ENCODE results near the gene RHOC.

RHOC gene

GRCh38 chr1:112719706-112720105, 12.8 kb upstream of the RHOC start:
- in situ Hi-C loops (cut with MboI; ENCODE audit: low pct_unique_long_range_greater_than_20kb, low sequenced_read_pairs) = no loop called here

GRCh38 chr1:112718691-112719418, 11.9 kb upstream of the RHOC start:
- in situ Hi-C loops (cut with MboI; ENCODE audit: low pct_unique_long_range_greater_than_20kb, low sequenced_read_pairs) = no loop called here
- peak; percentile 69 for DNase-seq

More at GRCh38 chr1:112719706-112720105, 12.8 kb upstream of the RHOC start:
- DNase-seq = no peak

- DNase-seq = no peak
- in situ Hi-C loops (cut with MboI; ENCODE audit: low pct_unique_long_range_greater_than_20kb, low sequenced_read_pairs) = no loop called here
Observed at GRCh38 chr1:112717263-112717873, 10.4 kb upstream of the RHOC start.

- peak; percentile 93 for DNase-seq
- in situ Hi-C loops (cut with MboI; ENCODE audit: low pct_unique_long_range_greater_than_20kb, low sequenced_read_pairs) = no loop called here
Observed at GRCh38 chr1:112716133-112716720, 9.3 kb upstream of the RHOC start.

- peak; percentile 96 for DNase-seq
- in situ Hi-C loops (cut with MboI; ENCODE audit: low pct_unique_long_range_greater_than_20kb, low sequenced_read_pairs) = no loop called here
Observed at GRCh38 chr1:112715264-112716053, 8.5 kb upstream of the RHOC start, which contains the start of gene PPM1J. TSS of gene PPM1J (minus strand) at chr1:112715332. CDS start at chr1:112715301, 31 bp downstream.

GRCh38 chr1:112714313-112715263, 7.7 kb upstream of the RHOC start:
- DNase-seq = peak; percentile 70
- in situ Hi-C loops (cut with MboI; ENCODE audit: low pct_unique_long_range_greater_than_20kb, low sequenced_read_pairs) = no loop called here

GRCh38 chr1:112713466-112714312, 6.8 kb upstream of the RHOC start:
- in situ Hi-C loops (cut with MboI; ENCODE audit: low pct_unique_long_range_greater_than_20kb, low sequenced_read_pairs) = no loop called here
- DNase-seq = peak; percentile 85

GRCh38 chr1:112712701-112713128, 5.8 kb upstream of the RHOC start:
- no peak for DNase-seq
- in situ Hi-C loops (cut with MboI; ENCODE audit: low pct_unique_long_range_greater_than_20kb, low sequenced_read_pairs) = no loop called here

GRCh38 chr1:112712191-112712590, 5.3 kb upstream of the RHOC start:
- no peak for DNase-seq
- in situ Hi-C loops (cut with MboI; ENCODE audit: low pct_unique_long_range_greater_than_20kb, low sequenced_read_pairs) = no loop called here

- in situ Hi-C loops (cut with MboI; ENCODE audit: low pct_unique_long_range_greater_than_20kb, low sequenced_read_pairs) = no loop called here
- no peak for DNase-seq
Observed at GRCh38 chr1:112711670-112712069, 4.7 kb upstream of the RHOC start.

- in situ Hi-C loops (cut with MboI; ENCODE audit: low pct_unique_long_range_greater_than_20kb, low sequenced_read_pairs) = no loop called here
- no peak for DNase-seq
Observed at GRCh38 chr1:112711041-112711440, 4.1 kb upstream of the RHOC start.

GRCh38 chr1:112710586-112710985, 3.7 kb upstream of the RHOC start:
- in situ Hi-C loops (cut with MboI; ENCODE audit: low pct_unique_long_range_greater_than_20kb, low sequenced_read_pairs) = no loop called here
- no peak for DNase-seq

GRCh38 chr1:112710159-112710558, 3.2 kb upstream of the RHOC start:
- DNase-seq = no peak
- in situ Hi-C loops (cut with MboI; ENCODE audit: low pct_unique_long_range_greater_than_20kb, low sequenced_read_pairs) = no loop called here

GRCh38 chr1:112708489-112708888, 1.6 kb upstream of the RHOC start:
- in situ Hi-C loops (cut with MboI; ENCODE audit: low pct_unique_long_range_greater_than_20kb, low sequenced_read_pairs) = no loop called here
- no peak for DNase-seq

GRCh38 chr1:112708002-112708448, 1.1 kb upstream of the RHOC start:
- in situ Hi-C loops (cut with MboI; ENCODE audit: low pct_unique_long_range_greater_than_20kb, low sequenced_read_pairs) = no loop called here
- DNase-seq = no peak

GRCh38 chr1:112707221-112708001, 484 bp upstream of the RHOC start:
- peak; percentile 92 for DNase-seq
- in situ Hi-C loops (cut with MboI; ENCODE audit: low pct_unique_long_range_greater_than_20kb, low sequenced_read_pairs) = no loop called here
